ENCODE results near the gene TBC1D14. TPM values are rescaled to one million over a fixed set of nuclear protein-coding genes. Genes with fewer than 3 reads are reported as not detected.

Gene TBC1D14
- total RNA-seq, 1 donor = 46.0 TPM

- DNase-seq (ENCODE audit: low read depth in 2 of 3, low spot score in 2 of 3) = no peak
Measured at GRCh38 chr4:7016086-7016485, 106.5 kb downstream of the TBC1D14 start.

- no peak for DNase-seq (ENCODE audit: low read depth in 2 of 3, low spot score in 2 of 3)
Measured at GRCh38 chr4:7016512-7016911, 106.9 kb downstream of the TBC1D14 start.

- no peak for DNase-seq (ENCODE audit: low read depth in 2 of 3, low spot score in 2 of 3)
Measured at GRCh38 chr4:7017446-7018048, 107.9 kb downstream of the TBC1D14 start.

- no peak for DNase-seq (ENCODE audit: low read depth in 2 of 3, low spot score in 2 of 3)
Measured at GRCh38 chr4:7018281-7018680, 108.7 kb downstream of the TBC1D14 start.

GRCh38 chr4:7019367-7019766 lies 109.7 kb downstream of the TBC1D14 start:
- DNase-seq (ENCODE audit: low read depth in 2 of 3, low spot score in 2 of 3) = no peak

GRCh38 chr4:7020290-7020689 lies 110.7 kb downstream of the TBC1D14 start:
- DNase-seq (ENCODE audit: low read depth in 2 of 3, low spot score in 2 of 3) = no peak

- DNase-seq (ENCODE audit: low read depth in 2 of 3, low spot score in 2 of 3) = no peak
Measured at GRCh38 chr4:7020856-7021255, 111.2 kb downstream of the TBC1D14 start.

- no peak for DNase-seq (ENCODE audit: low read depth in 2 of 3, low spot score in 2 of 3)
Measured at GRCh38 chr4:7021355-7021754, 111.7 kb downstream of the TBC1D14 start.

GRCh38 chr4:7021930-7022664 lies 112.5 kb downstream of the TBC1D14 start:
- no peak for DNase-seq (ENCODE audit: low read depth in 2 of 3, low spot score in 2 of 3)

- DNase-seq (ENCODE audit: low read depth in 2 of 3, low spot score in 2 of 3) = no peak
Measured at GRCh38 chr4:7023486-7023885, 113.9 kb downstream of the TBC1D14 start.

GRCh38 chr4:7023901-7024300 lies 114.3 kb downstream of the TBC1D14 start:
- no peak for DNase-seq (ENCODE audit: low read depth in 2 of 3, low spot score in 2 of 3)

GRCh38 chr4:7024336-7024890 lies 114.8 kb downstream of the TBC1D14 start:
- no peak for DNase-seq (ENCODE audit: low read depth in 2 of 3, low spot score in 2 of 3)

- no peak for DNase-seq (ENCODE audit: low read depth in 2 of 3, low spot score in 2 of 3)
Measured at GRCh38 chr4:7025040-7025602, 115.5 kb downstream of the TBC1D14 start.

GRCh38 chr4:7026107-7026506 lies 116.5 kb downstream of the TBC1D14 start:
- no peak for DNase-seq (ENCODE audit: low read depth in 2 of 3, low spot score in 2 of 3)

GRCh38 chr4:7027284-7027683 lies 117.7 kb downstream of the TBC1D14 start:
- no peak for DNase-seq (ENCODE audit: low read depth in 2 of 3, low spot score in 2 of 3)

GRCh38 chr4:7027913-7028312 lies 118.3 kb downstream of the TBC1D14 start:
- DNase-seq (ENCODE audit: low read depth in 2 of 3, low spot score in 2 of 3) = no peak

GRCh38 chr4:7029212-7029611 lies 119.6 kb downstream of the TBC1D14 start:
- no peak for DNase-seq (ENCODE audit: low read depth in 2 of 3, low spot score in 2 of 3)

GRCh38 chr4:7029921-7030320 lies 120.3 kb downstream of the TBC1D14 start:
- DNase-seq (ENCODE audit: low read depth in 2 of 3, low spot score in 2 of 3) = no peak

GRCh38 chr4:7030856-7031255 lies 121.2 kb downstream of the TBC1D14 start:
- DNase-seq (ENCODE audit: low read depth in 2 of 3, low spot score in 2 of 3) = no peak

- DNase-seq (ENCODE audit: low read depth in 2 of 3, low spot score in 2 of 3) = peak in 2 of 3 donors; percentile 75 to 85
Measured at GRCh38 chr4:7031558-7032449, 122.2 kb downstream of the TBC1D14 start.

- DNase-seq (ENCODE audit: low read depth in 2 of 3, low spot score in 2 of 3) = no peak
Measured at GRCh38 chr4:7032596-7032995, 123.0 kb downstream of the TBC1D14 start.
